H1 (cell line): ENCODE measurements around the gene MICALL2. TPM values are rescaled to one million over a fixed set of nuclear protein-coding genes. Genes with fewer than 3 reads are reported as not detected.

Experiments
- CTCF ChIA-PET: fragments of 300-600 bp; sonication (Branson Sonifier 250); formaldehyde crosslinking; loops from one replicate; lab custom pipeline; 2021; ENCODE audit not compliant: partially characterized antibody; lab: Charles Lee
- POLR2A ChIA-PET: fragments of 300-600 bp; sonication (Branson Sonifier 250); formaldehyde crosslinking; loops from one replicate; lab custom pipeline; 2021; ENCODE audit warnings: inconsistent platforms; ENCODE audit not compliant: partially characterized antibody; lab: Charles Lee
- DNase-seq, 2 experiments: peaks; one replicate each; pipeline versions ENCODE4 v3.0.0 to v3.0.0-alpha.2; 2010 to 2022; ENCODE audit warnings: low spot score in 2 of 2, low read depth in 1 of 2, mixed read lengths in 1 of 2
- FAIRE-seq: peaks from 2 replicates; lab custom pipeline; 2011; peaks lifted over from hg19 to GRCh38; lab: Jason Lieb, UNC
- H2AFZ ChIP-seq: 2 replicates; pipeline ENCODE4 v1.8.1; 2012; ENCODE audit warnings: low read length, inconsistent platforms
- H2AK5ac ChIP-seq: 2 replicates; pipeline ENCODE4 v1.6.1; 2013; ENCODE audit warnings: low read depth, low read length
- H2BK120ac ChIP-seq: replicated peaks from 2 replicates; pipeline ENCODE3; 2013; ENCODE audit warnings: low read depth, low read length, inconsistent platforms
- H2BK12ac ChIP-seq: 2 replicates; pipeline ENCODE4 v1.6.1; 2013; ENCODE audit warnings: low read depth, low read length
- H2BK15ac ChIP-seq: 2 replicates; pipeline ENCODE4 v1.6.1; 2013; ENCODE audit warnings: low read length
- H2BK20ac ChIP-seq: 2 replicates; pipeline ENCODE4 v1.6.1; 2013; ENCODE audit warnings: low read length
- H2BK5ac ChIP-seq: 2 replicates; pipeline ENCODE4 v1.6.1; 2013; ENCODE audit warnings: low read depth, low read length
- H3K14ac ChIP-seq: 2 replicates; pipeline ENCODE4 v1.6.1; 2013; ENCODE audit warnings: inconsistent platforms; ENCODE audit not compliant: insufficient read length
- H3K18ac ChIP-seq: 2 replicates; pipeline ENCODE4 v1.6.1; 2013; ENCODE audit warnings: low read length; ENCODE audit errors: extremely low read depth
- H3K23ac ChIP-seq: 2 replicates; pipeline ENCODE4 v1.6.1; 2013; ENCODE audit warnings: inconsistent platforms; ENCODE audit not compliant: insufficient read length
- H3K23me2 ChIP-seq: 2 replicates; pipeline ENCODE4 v1.6.1; 2013; ENCODE audit warnings: low read depth, low read length
- H3K27ac ChIP-seq: 2 replicates; pipeline ENCODE4 v1.6.1; 2011; ENCODE audit warnings: low read depth, low read length, inconsistent platforms
- H3K27me3 ChIP-seq, 4 experiments: replicated peaks in 1 of 4; 1 replicate in 1 of 4; 2 replicates in 3 of 4; pipeline versions ENCODE4 v1.6.1 to v1.8.1; 2011 to 2013; ENCODE audit warnings: low read length in 3 of 4, mild to moderate bottlenecking in 3 of 4, inconsistent platforms in 2 of 4, mixed read lengths in 2 of 4, moderate library complexity in 1 of 4; ENCODE audit not compliant: control insufficient read depth in 3 of 4, insufficient read depth in 3 of 4; ENCODE audit errors: extremely low read depth in 1 of 4
- H3K36me3 ChIP-seq, 4 experiments: 2 replicates each; pipeline versions ENCODE4 v1.6.1 to v1.8.1; 2011 to 2013; ENCODE audit warnings: mild to moderate bottlenecking in 4 of 4, low read length in 3 of 4, moderate library complexity in 2 of 4, control low read depth in 1 of 4, inconsistent platforms in 1 of 4; ENCODE audit not compliant: insufficient read depth in 4 of 4, control insufficient read depth in 2 of 4
- H3K4ac ChIP-seq: replicated peaks from 2 replicates; pipeline ENCODE3; 2013; ENCODE audit warnings: low read length, low read depth, mixed read lengths, inconsistent platforms; ENCODE audit not compliant: insufficient read length
- H3K4me1 ChIP-seq, 4 experiments: replicated peaks in 1 of 4; 1 replicate in 1 of 4; 2 replicates in 3 of 4; pipeline versions ENCODE4 v1.6.1 to v1.8.1; 2011 to 2013; ENCODE audit warnings: low read length in 3 of 4, inconsistent platforms in 2 of 4, mixed read lengths in 1 of 4; ENCODE audit not compliant: insufficient read depth in 4 of 4, control insufficient read depth in 3 of 4
- H3K4me2 ChIP-seq, 2 experiments: 2 replicates each; pipeline versions ENCODE4 v1.6.1 to v1.8.1; 2011 to 2013; ENCODE audit warnings: low read depth in 2 of 2, low read length in 2 of 2, control low read depth in 1 of 2, inconsistent platforms in 1 of 2, mild to moderate bottlenecking in 1 of 2; ENCODE audit not compliant: insufficient read depth in 1 of 2
- H3K4me3 ChIP-seq, 4 experiments: fragments of 200-600, 300-600 bp in 1 of 4; sonication (generic), shearing (Covaris generic), sonication (Bioruptor Twin) in 1 of 4; 2 replicates each; pipeline versions ENCODE4 v1.5.1 to v1.8.1; 2011 to 2016; ENCODE audit warnings: low read length in 4 of 4, low read depth in 3 of 4, control low read depth in 2 of 4, inconsistent platforms in 2 of 4, mild to moderate bottlenecking in 2 of 4, mixed read lengths in 1 of 4, moderate library complexity in 1 of 4; ENCODE audit not compliant: insufficient read depth in 2 of 4; ENCODE audit errors: extremely low read depth in 1 of 4
- H3K56ac ChIP-seq: replicated peaks from 2 replicates; pipeline ENCODE3; 2013; ENCODE audit warnings: low read depth, mild to moderate bottlenecking, mixed read lengths, low read length, inconsistent platforms; ENCODE audit not compliant: insufficient read length
- H3K79me1 ChIP-seq: 2 replicates; pipeline ENCODE4 v1.6.1; 2013; ENCODE audit warnings: low read depth, low read length, control low read depth
- H3K79me2 ChIP-seq, 2 experiments: 2 replicates each; pipeline versions ENCODE4 v1.6.1 to v1.8.1; 2012 to 2013; ENCODE audit warnings: low read length in 2 of 2, mild to moderate bottlenecking in 2 of 2, inconsistent platforms in 1 of 2; ENCODE audit not compliant: insufficient read depth in 2 of 2, control insufficient read depth in 1 of 2
- H3K9ac ChIP-seq, 4 experiments: replicated peaks in 1 of 4; 1 replicate in 1 of 4; 2 replicates in 3 of 4; pipeline versions ENCODE4 v1.6.1 to v1.8.1; 2011 to 2013; ENCODE audit warnings: low read depth in 3 of 4, low read length in 3 of 4, control low read depth in 2 of 4, mild to moderate bottlenecking in 2 of 4, moderate library complexity in 2 of 4, inconsistent platforms in 1 of 4; ENCODE audit errors: extremely low read depth in 1 of 4
- H3K9me3 ChIP-seq, 2 experiments: 2 replicates each; pipeline versions ENCODE4 v1.6.1 to v1.8.1; 2012 to 2013; ENCODE audit warnings: mild to moderate bottlenecking in 2 of 2, moderate library complexity in 2 of 2, control low read depth in 1 of 2, inconsistent platforms in 1 of 2, low read depth in 1 of 2, low read length in 1 of 2, mixed read lengths in 1 of 2; ENCODE audit not compliant: insufficient read depth in 2 of 2
- H4K20me1 ChIP-seq, 2 experiments: replicated peaks in 1 of 2; 2 replicates each; pipeline versions ENCODE3 to v1.8.1; 2011 to 2013; ENCODE audit warnings: inconsistent platforms in 2 of 2, low read length in 2 of 2, mild to moderate bottlenecking in 1 of 2; ENCODE audit not compliant: insufficient read depth in 2 of 2, control insufficient read depth in 1 of 2
- H4K5ac ChIP-seq: 2 replicates; pipeline ENCODE4 v1.6.1; 2013; ENCODE audit warnings: low read length, low read depth, mixed read lengths, inconsistent platforms; ENCODE audit not compliant: insufficient read length
- H4K8ac ChIP-seq: 2 replicates; pipeline ENCODE4 v1.8.0; 2013; ENCODE audit warnings: mild to moderate bottlenecking, moderate library complexity, low read length, inconsistent platforms; ENCODE audit not compliant: insufficient read depth; ENCODE audit errors: extremely low read depth
- H4K91ac ChIP-seq: replicated peaks from 2 replicates; pipeline ENCODE3; 2013; ENCODE audit warnings: low read length, mixed read lengths, inconsistent platforms; ENCODE audit not compliant: insufficient read length
- BACH1 ChIP-seq: IDR thresholded peaks from 2 replicates; pipeline ENCODE4 v1.6.1; 2012; ENCODE audit warnings: low read length, improper control_type of control experiment
- CBX8 ChIP-seq: fragments of 300-800, 300-1000 bp; sonication (generic); IDR thresholded peaks from 2 replicates; pipeline ENCODE4 v1.7.1; 2016; ENCODE audit warnings: low read depth, low read length, borderline replicate concordance
- CHD2 ChIP-seq: IDR thresholded peaks from 2 replicates; pipeline ENCODE4 v1.6.1; 2012; ENCODE audit warnings: low read length, improper control_type of control experiment
- GABPA ChIP-seq: IDR thresholded peaks from 2 replicates; pipeline ENCODE4 v1.6.1; 2011; ENCODE audit warnings: mild to moderate bottlenecking, low read length, moderate library complexity, borderline replicate concordance; ENCODE audit not compliant: insufficient read depth
- MAX ChIP-seq: IDR thresholded peaks from 2 replicates; pipeline ENCODE4 v1.6.1; 2012; ENCODE audit warnings: inconsistent platforms
- NANOG ChIP-seq: IDR thresholded peaks from 2 replicates; pipeline ENCODE4 v1.6.1; 2011; ENCODE audit warnings: low read length, low read depth, mild to moderate bottlenecking, inconsistent platforms; ENCODE audit not compliant: insufficient read depth, poor library complexity, severe bottlenecking
- POLR2A ChIP-seq, 2 experiments: IDR thresholded peaks; 1 replicate in 1 of 2; 2 replicates in 1 of 2; pipeline ENCODE4 v1.6.1; 2011; ENCODE audit warnings: low read depth in 2 of 2, low read length in 2 of 2, mild to moderate bottlenecking in 2 of 2; ENCODE audit errors: control extremely low read depth in 1 of 2
- RBBP5 ChIP-seq: IDR thresholded peaks from 2 replicates; pipeline ENCODE4 v1.7.1; 2012; ENCODE audit warnings: low read depth, mild to moderate bottlenecking, inconsistent platforms, low read length, moderate library complexity, borderline replicate concordance
- SIN3A ChIP-seq, 2 experiments: IDR thresholded peaks in 1 of 2; conservative IDR thresholded peaks in 1 of 2; 2 replicates each; pipeline ENCODE4 v1.6.1; 2011 to 2012; ENCODE audit warnings: low read length in 2 of 2, improper control_type of control experiment in 1 of 2, low read depth in 1 of 2, mild to moderate bottlenecking in 1 of 2
- TBP ChIP-seq: IDR thresholded peaks from 2 replicates; pipeline ENCODE4 v1.6.1; 2011; ENCODE audit warnings: low read depth, low read length, improper control_type of control experiment
- WGBS, 2 experiments: shearing (Covaris generic) in 1 of 2; methylation state at CpG; one replicate each; pipeline versions ENCODE4 v1.1.6 to v1.1.7; 2013 to 2015; ENCODE audit warnings: low lambda C conversion rate in 2 of 2, mixed read lengths in 2 of 2, inconsistent platforms in 1 of 2, low coverage in 1 of 2, missing lambda C conversion rate in 1 of 2; ENCODE audit not compliant: insufficient replicate concordance in 2 of 2, insufficient coverage in 1 of 2, insufficient read length in 1 of 2; ENCODE audit errors: extremely low coverage in 1 of 2, missing lambda C conversion rate in 1 of 2; 5-methylcytosine and 5-hydroxymethylcytosine counted together
- polyA plus RNA-seq, 7 experiments: library from polyadenylated mRNA; depleted of rRNA in 3 of 7; stranded (reverse) in 5 of 7; unstranded in 2 of 7; fragments of >200 nt in 5 of 7; fragments of 200-250 nt in 2 of 7; gene quantifications; 1 replicate in 5 of 7; 2 replicates in 1 of 7; 4 replicates in 1 of 7; pipeline versions ENCODE4 v1.2.1 to v1.2.3, GENCODE V29; 2011 to 2013; ENCODE audit warnings: missing spikeins in 2 of 7, mixed read lengths in 2 of 7
- total RNA-seq: library from RNA; stranded (reverse); fragmentation: NEBNext Ultra II Directional; extraction: Animal tissue kit (Norgen Biotek cat#: 25700); gene quantifications from 2 replicates; pipeline ENCODE4 v1.2.1, GENCODE V29; 2021

The MICALL2 gene
- total and polyA plus RNA-seq, 2 of the 8 experiments (the other 6 are each of a cell fraction or from before 2014, with no cell fraction given) = 5.3 to 8.5 TPM

- 94% methylated on average over 24 of the region's 25 CpGs; no CpG with 5 or more reads in 1 of the 2 experiments for WGBS, 2 experiments
- POLR2A ChIA-PET = interaction anchor here (1.1 to 1.9 kb wide), 3 partner anchors 15 to 47 kb away, joined by 3 to 5 read pairs (median 4); no protein-coding TSS in a partner anchor
- 0 out of 2 replicates have a peak overlapping the region, but pooled peaks have one; percentile 5 for H4K8ac ChIP-seq
- FAIRE-seq (no peak), DNase-seq (no peak)
- H3K14ac ChIP-seq = no peak overlapping the region
- no peaks in the 10 kb centered on the region for H3K79me1 ChIP-seq
- no peak overlapping the region for H2BK15ac ChIP-seq
- no peak overlapping the region for H3K4me2 ChIP-seq
- H3K27me3 ChIP-seq = no peaks in the 10 kb centered on the region
- no peak overlapping the region for H2AFZ ChIP-seq
- H3K23ac ChIP-seq = no peak overlapping the region
- no peak overlapping the region for H3K4me3 ChIP-seq
- H3K23me2 ChIP-seq = no peaks in the 10 kb centered on the region
- H3K27ac ChIP-seq = no peak overlapping the region
- no peaks in the 10 kb centered on the region for H3K79me2 ChIP-seq
- no peaks in the 10 kb centered on the region for H3K9me3 ChIP-seq
- H2BK20ac ChIP-seq = no peak overlapping the region
- H2BK5ac ChIP-seq = no peak overlapping the region
- H3K4ac ChIP-seq = no peak overlapping the region
- peaks cover 0 to 10% (median 5%) of the 10 kb centered on the region in 4 experiments; a peak in 5 of 7 replicates for H3K4me1 ChIP-seq
- H3K18ac ChIP-seq = no peak overlapping the region
- CTCF ChIA-PET = interaction anchor here (0.6 to 4.6 kb wide), 33 partner anchors 8 to 473 kb away, joined by 3 to 62 read pairs (median 4); no protein-coding TSS in a partner anchor
- no peaks in the 10 kb centered on the region for H4K20me1 ChIP-seq
- no peak overlapping the region for H4K5ac ChIP-seq
- no peak overlapping the region for H3K56ac ChIP-seq
- H2BK120ac ChIP-seq = no peak overlapping the region
- H3K36me3 ChIP-seq = no peaks in the 10 kb centered on the region
- no peak overlapping the region for H3K9ac ChIP-seq
- no peak overlapping the region for H2BK12ac ChIP-seq
- peak overlapping the region; percentile 42 for H4K91ac ChIP-seq
- H2AK5ac ChIP-seq = no peak overlapping the region
- TF ChIP-seq MAX = no peak
- no peak for TF ChIP-seq CHD2
- TF ChIP-seq SIN3A (conservative IDR thresholded peaks at IDR 0.05 in 1 of 2, IDR thresholded peaks at IDR 0.05 in 1 of 2; ENCODE audit: low read depth in 1 of 2, low read length in 2 of 2) = no peak
- TF ChIP-seq RBBP5 = no peak
- TF ChIP-seq CBX8 = no peak
- no peak for TF ChIP-seq BACH1
- TF ChIP-seq TBP = no peak
- no peak for TF ChIP-seq NANOG
- no peak for TF ChIP-seq POLR2A (IDR thresholded peaks at IDR 0.05; ENCODE audit: control extremely low read depth in 1 of 2, low read depth in 2 of 2, low read length in 2 of 2)
- TF ChIP-seq GABPA = no peak
These were observed 25.9 kb downstream of the MICALL2 start for GRCh38 chr7:1433128-1433920.
